Natural killer cell (primary cell): ENCODE results near the gene PRG3. TPM values are rescaled to one million over a fixed set of nuclear protein-coding genes. Genes with fewer than 3 reads are reported as not detected.

Experiments
- ATAC-seq, 3 donors: fragments of 150-1000 bp in 2 of 3; fragments of 200-7000 bp in 1 of 3; cut with Tn5 transposase; 1 replicate in 1 of 3; 2 replicates in 2 of 3; pipeline ENCODE4 v1.10.0; 2021; ENCODE audit warnings: mild to moderate bottlenecking in 2 of 3, moderate library complexity in 2 of 3
- DNase-seq, 2 donors: peaks; one replicate each; pipeline versions ENCODE4 v3.0.0 to v3.0.0-alpha.2; 2013 to 2021; ENCODE audit warnings: mixed read lengths in 1 of 2
- H3K27ac ChIP-seq: one replicate; pipeline ENCODE4 v1.5.1; 2013; ENCODE audit warnings: mild to moderate bottlenecking, low read length
- H3K27me3 ChIP-seq: one replicate; pipeline ENCODE4 v1.6.1; 2013; ENCODE audit warnings: low read length; ENCODE audit not compliant: control insufficient read depth, insufficient read depth
- H3K36me3 ChIP-seq: one replicate; pipeline ENCODE4 v1.6.1; 2013; ENCODE audit warnings: low read length; ENCODE audit not compliant: control insufficient read depth, insufficient read depth
- H3K4me1 ChIP-seq: one replicate; pipeline ENCODE4 v1.6.1; 2013; ENCODE audit warnings: low read length; ENCODE audit not compliant: control insufficient read depth, insufficient read depth
- H3K4me3 ChIP-seq: one replicate; pipeline ENCODE4 v1.5.1; 2013; ENCODE audit warnings: low read length
- H3K9me3 ChIP-seq: one replicate; pipeline ENCODE4 v1.6.1; 2013; ENCODE audit warnings: low read length; ENCODE audit not compliant: control insufficient read depth, insufficient read depth
- H3K27ac Mint-ChIP-seq, 2 donors: one replicate each; pipeline ENCODE4 v1.8.0; 2022; ENCODE audit warnings: mild to moderate bottlenecking in 2 of 2, mixed read lengths in 2 of 2, moderate library complexity in 1 of 2
- H3K27me3 Mint-ChIP-seq, 2 donors: one replicate each; pipeline ENCODE4 v1.8.0; 2022; ENCODE audit warnings: low read depth in 2 of 2, mixed read lengths in 2 of 2
- H3K36me3 Mint-ChIP-seq: one replicate; pipeline ENCODE4 v1.8.0; 2022; ENCODE audit warnings: mixed read lengths
- H3K4me1 Mint-ChIP-seq, 2 donors: one replicate each; pipeline ENCODE4 v1.8.0; 2022; ENCODE audit warnings: mixed read lengths in 2 of 2
- H3K4me3 Mint-ChIP-seq: one replicate; pipeline ENCODE4 v1.8.0; 2022; ENCODE audit warnings: mild to moderate bottlenecking, moderate library complexity, mixed read lengths
- H3K9me3 Mint-ChIP-seq, 2 donors: one replicate each; pipeline ENCODE4 v1.8.0; 2022; ENCODE audit warnings: mixed read lengths in 2 of 2
- CTCF ChIP-seq: fragments of 200-600 bp; IDR thresholded peaks from one replicate; pipeline ENCODE4 v1.8.0; 2022; ENCODE audit warnings: antibody characterized with exemption
- WGBS: methylation state at CpG from one replicate; pipeline ENCODE4 v1.1.7; 2013; ENCODE audit warnings: missing lambda C conversion rate; ENCODE audit not compliant: insufficient coverage; 5-methylcytosine and 5-hydroxymethylcytosine counted together
- intact Hi-C: fragments of 100-400 bp; cut with micrococcal nuclease; formaldehyde crosslinking; loops from one replicate; pipeline ENCODE4 v1.14.2; 2022
- total RNA-seq, 4 donors: library from RNA; stranded (reverse); fragments of 120-200 nt in 1 of 4; gene quantifications; one replicate each; pipeline versions ENCODE4 v1.2.3 to v1.2.4, GENCODE V29; 2013 to 2022

The PRG3 gene
- total RNA-seq, 3 donors from 2014 or later (not counting 1 experiment from before 2014, with no cell fraction given) = not detected

DNA sequence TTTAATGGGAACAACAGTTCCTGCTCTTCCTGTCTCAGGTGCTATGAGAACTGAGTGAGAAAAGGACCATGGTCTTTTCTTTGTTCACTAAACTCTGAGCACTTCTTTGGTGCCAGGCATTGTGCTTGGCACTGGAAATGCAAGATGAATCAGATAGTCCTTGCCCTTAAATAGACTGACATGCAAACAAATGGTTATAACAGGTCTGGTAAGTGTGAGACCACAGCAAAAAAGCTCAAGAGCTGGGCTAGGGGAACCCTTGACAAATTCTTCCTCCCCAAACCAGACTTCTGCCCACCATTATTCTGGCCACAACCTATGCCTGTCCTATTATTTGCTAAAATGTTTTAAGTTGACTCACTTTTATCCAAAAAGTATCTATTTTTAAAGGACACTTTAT, 40.9 kb upstream of the PRG3 start:
- Mint-ChIP-seq H3K9me3 (no peaks in the 10 kb centered on the region), H3K4me1 (peaks cover 48 to 59% of the 10 kb centered on the region in 2 donors), H3K27ac (peak overlapping the region; percentile 80 to 90), H3K27me3 (peaks cover 0 to 7% of the 10 kb centered on the region in 2 donors), H3K4me3 (peak overlapping the region; percentile 78), H3K36me3 (no peaks in the 10 kb centered on the region)
- intact Hi-C loops = no loop called here
- Histone ChIP-seq H3K4me3 (no peak overlapping the region), H3K4me1 (peaks cover 53% of the 10 kb centered on the region), H3K36me3 (peaks cover 13% of the 10 kb centered on the region), H3K9me3 (no peaks in the 10 kb centered on the region), H3K27me3 (no peaks in the 10 kb centered on the region), H3K27ac (no peak overlapping the region)
- no peak for TF ChIP-seq CTCF
- peak in 1 of 2 donors; percentile 19 for DNase-seq
- peak; percentile 38 to 62 (median 57) for ATAC-seq

DNA sequence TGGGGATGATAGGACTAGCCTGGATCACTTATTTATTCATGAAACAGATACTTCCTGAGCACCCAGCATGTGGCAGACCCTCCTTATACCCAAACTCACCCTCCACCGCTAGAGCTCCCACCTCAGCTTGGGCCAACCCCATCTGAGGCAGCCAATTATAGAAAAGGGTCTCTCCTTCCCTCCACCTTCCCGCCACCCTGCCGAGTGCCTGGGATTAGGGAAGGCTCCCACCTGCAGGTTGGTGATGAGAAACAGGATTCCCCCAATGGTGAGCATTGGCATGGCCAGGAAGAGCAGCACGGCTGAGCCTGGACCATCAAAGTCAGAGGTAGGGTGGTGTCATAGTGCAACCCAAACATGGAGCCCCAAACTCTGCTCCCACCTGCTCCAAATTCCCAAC, 40.1 kb upstream of the PRG3 start:
- no peak overlapping the region for H3K4me3 Mint-ChIP-seq
- no peaks in the 10 kb centered on the region for H3K36me3 Mint-ChIP-seq
- Histone ChIP-seq H3K4me3 (no peak overlapping the region), H3K27ac (no peak overlapping the region), H3K27me3 (no peaks in the 10 kb centered on the region), H3K36me3 (peaks cover 19% of the 10 kb centered on the region), H3K4me1 (peaks cover 45% of the 10 kb centered on the region), H3K9me3 (no peaks in the 10 kb centered on the region)
- no peak for DNase-seq
- peaks cover 40 to 51% of the 10 kb centered on the region in 2 donors for H3K4me1 Mint-ChIP-seq
- intact Hi-C loops = no loop called here
- 93% methylated on average over 4 of the region's 4 CpGs for WGBS
- no peaks in the 10 kb centered on the region for H3K9me3 Mint-ChIP-seq
- peaks cover 0 to 7% of the 10 kb centered on the region in 2 donors for H3K27me3 Mint-ChIP-seq
- peak overlapping the region in 1 of 2 donors; percentile 90 for H3K27ac Mint-ChIP-seq
- no peak for ATAC-seq
- no peak for TF ChIP-seq CTCF

DNA sequence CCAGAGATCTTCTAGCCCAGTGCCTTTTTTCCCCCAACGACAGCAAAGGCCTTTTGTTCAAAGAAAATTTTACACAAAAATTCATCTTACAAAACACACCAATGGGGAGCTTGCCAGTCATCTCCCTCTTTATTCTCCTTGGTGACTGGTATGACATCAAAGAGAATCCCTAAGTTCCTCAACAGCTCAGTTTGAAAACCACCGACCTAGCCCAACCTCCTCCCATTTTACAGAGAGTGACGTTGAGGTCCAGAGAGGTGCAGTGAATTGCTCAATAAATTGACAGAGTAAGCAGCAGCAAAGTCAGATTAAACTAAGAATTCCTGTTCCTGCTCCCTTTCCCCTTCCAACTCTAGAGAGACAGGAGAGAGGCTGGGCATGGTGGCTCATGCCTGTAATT, 38.2 kb upstream of the PRG3 start:
- peaks cover 30% of the 10 kb centered on the region for H3K36me3 ChIP-seq
- intact Hi-C loops = no loop called here

More for the DNA sequence above, 38.2 kb upstream of the PRG3 start:
- Histone ChIP-seq H3K4me1 (peaks cover 26% of the 10 kb centered on the region), H3K27ac (no peak overlapping the region), H3K9me3 (no peaks in the 10 kb centered on the region), H3K4me3 (no peak overlapping the region), H3K27me3 (no peaks in the 10 kb centered on the region)
- Mint-ChIP-seq H3K4me3 (no peak overlapping the region), H3K27me3 (peaks cover 0 to 7% of the 10 kb centered on the region in 2 donors), H3K36me3 (no peaks in the 10 kb centered on the region), H3K4me1 (peaks cover 25 to 33% of the 10 kb centered on the region in 2 donors), H3K27ac (no peak overlapping the region), H3K9me3 (no peaks in the 10 kb centered on the region)
- no peak for DNase-seq
- TF ChIP-seq CTCF = no peak
- ATAC-seq = no peak
- 90% methylated on average over 3 of the region's 3 CpGs for WGBS
